HEK293T (cell line): ENCODE data around the gene MLYCD.

Source experiments
- ARNT ChIP-seq: fragments of 450-650 bp; IDR thresholded peaks from 2 replicates; pipeline ENCODE4 v1.6.1; 2017; ENCODE audit warnings: mild to moderate bottlenecking
- BHLHE40 ChIP-seq: fragments of 450-650 bp; IDR thresholded peaks from 2 replicates; pipeline ENCODE4 v1.6.1; 2016; ENCODE audit warnings: mild to moderate bottlenecking, moderate library complexity, borderline replicate concordance
- ELF4 ChIP-seq: fragments of 450-650 bp; IDR thresholded peaks from 2 replicates; pipeline ENCODE4 v1.6.1; 2017; ENCODE audit warnings: antibody characterized with exemption
- FOXA1 ChIP-seq: fragments of 450-650 bp; IDR thresholded peaks from 2 replicates; pipeline ENCODE4 v1.6.1; 2016; ENCODE audit warnings: mild to moderate bottlenecking
- FOXK2 ChIP-seq: fragments of 450-650 bp; IDR thresholded peaks from 2 replicates; pipeline ENCODE4 v1.6.1; 2016; ENCODE audit warnings: mild to moderate bottlenecking
- HDGF ChIP-seq: fragments of 450-650 bp; IDR thresholded peaks from 2 replicates; pipeline ENCODE4 v1.6.1; 2017; ENCODE audit warnings: antibody characterized with exemption, borderline replicate concordance
- L3MBTL2 ChIP-seq: fragments of 450-650 bp; conservative IDR thresholded peaks from 2 replicates; pipeline ENCODE4 v1.6.1; 2016; ENCODE audit warnings: mild to moderate bottlenecking
- SP1 ChIP-seq: fragments of 450-650 bp; IDR thresholded peaks from 2 replicates; pipeline ENCODE4 v1.6.1; 2017
- SUZ12 ChIP-seq: fragments of 450-650 bp; IDR thresholded peaks from 2 replicates; pipeline ENCODE4 v1.6.1; 2016; ENCODE audit warnings: mild to moderate bottlenecking
- TARDBP ChIP-seq: fragments of 450-650 bp; IDR thresholded peaks from 2 replicates; pipeline ENCODE4 v1.6.1; 2016
- ZNF384 ChIP-seq: fragments of 450-650 bp; IDR thresholded peaks from 2 replicates; pipeline ENCODE4 v1.6.1; 2016
- TF ChIP-seq, protein P1 (sequence below): fragments of 450-650 bp; IDR thresholded peaks from 2 replicates; pipeline ENCODE4 v1.6.1; 2016

DNA sequence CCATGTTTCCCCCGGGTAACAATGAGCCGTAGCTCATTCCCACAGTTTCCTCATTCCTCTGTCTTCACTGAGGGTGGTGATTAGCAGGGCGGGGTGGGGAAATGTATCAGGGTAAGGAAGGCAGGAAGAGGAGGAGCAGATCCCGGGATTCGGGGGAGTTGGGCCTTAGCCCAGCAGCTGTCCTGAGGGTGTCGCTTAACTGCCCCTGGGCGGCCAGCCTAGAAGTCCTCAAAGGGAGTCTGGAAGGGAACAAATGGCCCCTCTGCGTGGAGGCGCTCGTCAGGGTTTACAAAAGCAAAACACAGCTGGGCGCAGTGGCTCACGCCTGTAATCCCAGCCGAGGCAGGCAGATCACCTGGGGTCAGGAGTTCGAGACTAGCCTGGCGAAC is 14.3 kb downstream of the MLYCD start:
- TF ChIP-seq ELF4 (no peak), SP1 (no peak), SUZ12 (no peak), HDGF (no peak), BHLHE40 (no peak), L3MBTL2 (no peak), ARNT (no peak), ZNF384 (no peak), FOXK2 (no peak), TARDBP (no peak), FOXA1 (no peak)
- TF ChIP-seq, protein P1, sequence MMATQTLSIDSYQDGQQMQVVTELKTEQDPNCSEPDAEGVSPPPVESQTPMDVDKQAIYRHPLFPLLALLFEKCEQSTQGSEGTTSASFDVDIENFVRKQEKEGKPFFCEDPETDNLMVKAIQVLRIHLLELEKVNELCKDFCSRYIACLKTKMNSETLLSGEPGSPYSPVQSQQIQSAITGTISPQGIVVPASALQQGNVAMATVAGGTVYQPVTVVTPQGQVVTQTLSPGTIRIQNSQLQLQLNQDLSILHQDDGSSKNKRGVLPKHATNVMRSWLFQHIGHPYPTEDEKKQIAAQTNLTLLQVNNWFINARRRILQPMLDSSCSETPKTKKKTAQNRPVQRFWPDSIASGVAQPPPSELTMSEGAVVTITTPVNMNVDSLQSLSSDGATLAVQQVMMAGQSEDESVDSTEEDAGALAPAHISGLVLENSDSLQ = no peak
